Activated CD4-positive, alpha-beta T cell treated with anti-CD3 and anti-CD28 coated beads for 24 hours (primary cell): Measurements from ENCODE around the gene LTBP3.

ENCODE experiments used
- DNase-seq, 2 donors: peaks; one replicate each; pipeline ENCODE4 v3.0.0-alpha.2; 2020; ENCODE audit warnings: low read depth in 2 of 2

Gene LTBP3

GRCh38 chr11:65496304-65497140 is 61.6 kb downstream of the LTBP3 start:
- DNase-seq: no peak

DNA sequence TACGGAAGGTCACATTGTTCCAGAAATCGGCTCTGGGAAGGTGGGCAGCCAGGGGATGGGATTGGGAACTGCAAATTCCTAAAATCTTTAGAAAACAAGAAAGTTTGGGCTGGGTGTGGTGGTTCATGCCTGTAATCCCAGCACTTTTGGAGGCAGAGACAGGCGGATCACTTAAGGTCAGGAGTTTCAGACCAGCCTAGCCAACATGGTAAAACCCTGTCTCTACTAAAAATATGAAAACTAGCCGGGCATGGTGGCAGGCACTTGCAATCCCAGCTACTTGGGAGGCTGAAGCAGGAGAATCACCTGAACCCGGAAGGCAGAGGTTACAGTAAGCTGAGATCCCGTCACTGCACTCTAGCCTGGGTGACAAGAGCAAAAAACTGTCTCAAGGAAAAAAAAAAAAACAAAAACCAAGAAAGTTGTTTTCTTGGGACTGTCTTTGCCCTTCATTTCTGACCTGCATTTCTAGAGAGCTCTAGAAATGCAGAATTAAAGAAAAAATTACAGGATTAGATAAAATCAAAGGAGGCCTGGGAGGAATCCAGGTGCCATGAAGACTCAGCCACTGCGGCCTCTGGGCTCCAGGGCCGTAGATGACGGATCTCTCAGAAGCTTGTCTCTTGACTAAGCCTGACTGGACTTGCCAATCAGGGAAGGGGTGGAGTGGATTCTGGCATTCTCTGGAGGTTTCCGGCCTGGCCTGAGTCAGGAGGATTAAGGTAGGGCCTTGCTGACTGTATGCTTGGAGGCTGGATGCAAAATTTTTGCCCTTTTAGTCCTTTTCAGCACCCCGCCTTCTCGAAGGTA is 64.6 kb downstream of the LTBP3 start:
- no peak for DNase-seq

- no peak for DNase-seq
These were observed 65.4 kb downstream of the LTBP3 start for GRCh38 chr11:65492637-65493366.

DNA sequence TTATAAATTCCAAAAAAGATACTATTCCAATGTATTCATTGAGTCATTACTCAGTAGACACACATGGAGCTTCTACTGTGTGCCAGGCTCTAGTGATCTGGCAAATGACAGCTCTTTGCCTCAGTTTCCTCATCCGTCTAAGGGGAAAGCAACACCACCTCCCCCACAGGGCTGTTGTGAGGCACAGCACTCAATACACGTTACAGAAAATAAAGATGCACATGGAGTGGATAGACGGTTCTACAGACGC is 65.8 kb downstream of the LTBP3 start:
- DNase-seq: no peak

DNA sequence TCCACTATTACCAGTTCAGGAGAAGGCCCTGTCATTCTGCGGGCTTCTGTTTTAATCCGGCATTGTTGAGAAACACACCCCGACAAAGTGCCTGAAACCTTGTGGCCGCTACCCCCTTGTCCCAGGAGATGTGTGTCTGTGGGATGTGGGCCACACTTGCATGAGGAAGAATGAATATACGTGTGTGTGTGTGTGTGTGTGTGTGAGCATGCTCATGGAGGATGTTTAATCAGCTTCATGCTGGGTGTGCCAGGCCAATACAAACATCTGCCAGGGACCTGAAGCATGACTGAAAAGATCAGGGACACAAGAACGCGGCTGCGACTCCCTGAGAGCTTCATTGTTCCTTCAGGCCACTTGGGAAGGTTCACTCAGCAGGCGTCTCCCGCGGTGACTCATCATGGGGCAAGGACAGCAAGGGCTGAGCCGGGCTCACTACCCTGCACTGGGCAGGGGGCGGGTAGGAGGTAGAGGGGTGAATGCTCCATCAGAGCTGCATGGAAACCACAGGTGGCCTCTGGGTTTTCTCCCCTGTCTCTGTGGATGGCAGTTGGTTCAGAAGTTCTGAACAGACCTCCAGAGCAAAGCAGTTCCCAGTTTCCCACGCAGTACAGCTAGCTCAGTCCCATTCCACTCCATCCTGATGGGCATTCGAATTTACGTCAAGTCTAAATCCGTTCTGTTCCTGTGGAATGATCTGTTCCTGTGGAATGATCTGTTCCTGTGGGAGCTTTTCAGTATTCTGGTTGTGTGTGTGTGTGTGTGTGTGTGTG is 66.4 kb downstream of the LTBP3 start:
- no peak for DNase-seq

- no peak for DNase-seq
These were observed 67.0 kb downstream of the LTBP3 start for GRCh38 chr11:65491163-65491465.

DNA sequence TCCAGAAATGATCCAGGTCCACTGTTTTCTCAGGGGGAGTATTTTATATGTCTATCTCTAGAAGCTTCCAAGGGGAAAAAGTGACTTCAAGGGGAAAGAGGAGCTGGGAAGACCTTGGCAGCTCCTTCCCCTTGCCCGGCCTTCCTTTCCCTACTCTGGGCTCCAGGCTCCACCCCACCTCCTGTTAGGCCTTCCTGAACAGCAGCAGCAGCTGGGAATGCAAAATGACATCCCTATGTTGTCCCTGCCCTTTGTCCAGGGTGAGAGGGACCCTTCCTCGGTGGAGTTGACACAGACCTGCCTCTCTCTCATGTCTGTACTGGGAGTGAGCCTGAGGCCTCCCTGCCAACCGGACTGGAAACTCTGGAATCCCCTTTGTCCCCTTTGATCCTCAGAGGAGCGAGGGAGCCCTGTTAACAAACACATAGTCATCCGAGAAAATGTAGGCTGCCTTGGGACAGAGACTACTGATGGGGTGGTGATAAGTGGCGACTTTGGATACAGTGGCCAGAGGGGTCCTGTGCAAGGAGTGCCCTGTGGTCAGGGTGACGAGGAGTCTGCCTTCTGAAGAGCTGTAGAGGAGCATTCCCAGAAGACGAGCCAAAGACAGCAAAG is 68.3 kb downstream of the LTBP3 start:
- DNase-seq: no peak

GRCh38 chr11:65489035-65489705 is 69.0 kb downstream of the LTBP3 start:
- DNase-seq: no peak
